CD4-positive, alpha-beta memory T cell (primary cell): ENCODE data around the gene HELZ. TPM values are rescaled to one million over a fixed set of nuclear protein-coding genes. Genes with fewer than 3 reads are reported as not detected.
A peak's percentile ranks its signal among the peaks of the same experiment; 100 is the strongest.
"Not testable (repeated sequence)": the region's sequence is repeated elsewhere in the genome, so short reads cannot be mapped to it uniquely, and the experiment has no call there.

ENCODE experiments used
- CTCF ChIA-PET: fragments of 350-600 bp; sonication (Branson Sonifier 250); formaldehyde crosslinking; loops from one replicate; lab custom pipeline; 2021; ENCODE audit warnings: inconsistent platforms; ENCODE audit not compliant: partially characterized antibody; lab: Charles Lee
- POLR2A ChIA-PET: fragments of 350-600 bp; sonication (Branson Sonifier 250); formaldehyde crosslinking; loops from one replicate; lab custom pipeline; 2021; ENCODE audit not compliant: partially characterized antibody; lab: Charles Lee
- DNase-seq, 5 donors: peaks; one replicate each; pipeline versions ENCODE4 v3.0.0 to v3.0.0-alpha.2; 2020 to 2022; ENCODE audit warnings: mixed read lengths in 1 of 5
- H3K27ac ChIP-seq: one replicate; pipeline ENCODE4 v1.7.0; 2013; ENCODE audit warnings: low read depth, low read length
- H3K27me3 ChIP-seq: 2 replicates; pipeline ENCODE4 v1.7.0; 2013; ENCODE audit warnings: mild to moderate bottlenecking, low read length, moderate library complexity; ENCODE audit not compliant: insufficient read depth
- H3K36me3 ChIP-seq: 2 replicates; pipeline ENCODE4 v1.7.0; 2013; ENCODE audit warnings: mild to moderate bottlenecking, low read length, moderate library complexity; ENCODE audit not compliant: insufficient read depth
- H3K4me1 ChIP-seq: 2 replicates; pipeline ENCODE4 v1.7.0; 2013; ENCODE audit warnings: mild to moderate bottlenecking, low read length, moderate library complexity; ENCODE audit not compliant: insufficient read depth
- H3K4me3 ChIP-seq, 2 donors: one replicate each; pipeline ENCODE4 v1.7.0; 2013; ENCODE audit warnings: low read length in 2 of 2, mild to moderate bottlenecking in 1 of 2
- H3K9me3 ChIP-seq, 2 donors: one replicate each; pipeline ENCODE4 v1.7.0; 2013; ENCODE audit warnings: low read length in 2 of 2, control low read depth in 1 of 2; ENCODE audit not compliant: control insufficient read depth in 1 of 2
- H3K27ac Mint-ChIP-seq, 7 donors: one replicate each; pipeline ENCODE4 v1.8.0; 2020 to 2021; ENCODE audit warnings: mixed read lengths in 7 of 7, mild to moderate bottlenecking in 6 of 7, inconsistent platforms in 3 of 7, moderate library complexity in 3 of 7
- H3K27me3 Mint-ChIP-seq, 2 donors: one replicate each; pipeline ENCODE4 v1.8.0; 2020 to 2021; ENCODE audit warnings: mixed read lengths in 2 of 2
- H3K36me3 Mint-ChIP-seq, 2 donors: one replicate each; pipeline ENCODE4 v1.8.0; 2020 to 2021; ENCODE audit warnings: mixed read lengths in 2 of 2, inconsistent platforms in 1 of 2, mild to moderate bottlenecking in 1 of 2
- H3K4me1 Mint-ChIP-seq, 4 donors: one replicate each; pipeline ENCODE4 v1.8.0; 2020 to 2021; ENCODE audit warnings: mixed read lengths in 4 of 4, mild to moderate bottlenecking in 1 of 4
- H3K4me3 Mint-ChIP-seq, 8 donors: one replicate each; pipeline ENCODE4 v1.8.0; 2020 to 2021; ENCODE audit warnings: mixed read lengths in 8 of 8, mild to moderate bottlenecking in 7 of 8, moderate library complexity in 6 of 8, inconsistent platforms in 3 of 8
- H3K9me3 Mint-ChIP-seq, 8 donors: one replicate each; pipeline ENCODE4 v1.8.0; 2020 to 2021; ENCODE audit warnings: mixed read lengths in 8 of 8, mild to moderate bottlenecking in 5 of 8, inconsistent platforms in 3 of 8, moderate library complexity in 1 of 8
- intact Hi-C: fragments of 100-400 bp; cut with micrococcal nuclease; formaldehyde crosslinking; loops from one replicate; pipeline ENCODE4 v1.15.1; 2023
- polyA plus RNA-seq, 2 donors: library from polyadenylated mRNA; unstranded; fragments of 300-500 nt; fragmentation: Illumina TruSeq; gene quantifications; one replicate each; pipeline ENCODE4 v1.2.3, GENCODE V29; 2021
- total RNA-seq, 2 experiments: library from RNA; stranded (reverse); gene quantifications; one replicate each; pipeline ENCODE4 v1.2.3, GENCODE V29; 2021

HELZ gene
- total and polyA plus RNA-seq, 4 experiments from 2014 or later = 32.0 to 104 (median 86.4) TPM

DNA sequence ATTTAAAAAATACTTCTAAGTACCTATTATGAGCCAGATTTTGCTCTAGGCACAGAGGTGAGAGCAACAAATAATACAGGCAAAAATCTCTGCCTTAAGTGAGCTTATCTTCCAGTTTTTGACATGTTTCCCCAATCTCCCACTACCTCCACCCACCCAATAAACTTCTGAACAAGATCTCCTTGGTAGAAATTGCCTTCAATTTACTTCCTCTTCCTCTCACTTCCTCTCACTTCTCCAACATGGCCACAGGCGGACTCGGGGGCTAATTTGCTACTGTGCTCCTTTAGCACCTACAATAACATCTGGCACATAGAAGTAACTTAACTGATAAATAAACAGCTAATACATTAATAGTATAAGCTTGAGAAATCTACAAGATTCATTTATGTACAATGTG lies 118.0 kb downstream of the HELZ start:
- no peak for DNase-seq
- Mint-ChIP-seq H3K9me3 (no peaks in the 10 kb centered on the region), H3K36me3 (peaks cover 20 to 47% of the 10 kb centered on the region in 2 donors), H3K4me3 (no peak overlapping the region), H3K4me1 (peaks cover 0 to 9% (median 7%) of the 10 kb centered on the region in 4 donors), H3K27ac (peak overlapping the region in 3 of 7 donors; percentile 2 to 57 (median 51)), H3K27me3 (no peaks in the 10 kb centered on the region)
- intact Hi-C loops = no loop called here
- Histone ChIP-seq H3K27me3 (no peaks in the 10 kb centered on the region), H3K4me3 (no peak overlapping the region), H3K9me3 (no peaks in the 10 kb centered on the region), H3K36me3 (peaks cover 14% of the 10 kb centered on the region), H3K27ac (no peak overlapping the region), H3K4me1 (no peaks in the 10 kb centered on the region)
- ChIA-PET POLR2A (interaction anchor here (0.6 kb wide), 1 partner anchor 17 kb away, joined by 4 read pairs; no protein-coding TSS in a partner anchor), CTCF (interaction anchor here (0.8 to 1.2 kb wide), 3 partner anchors 21 to 167 kb away, joined by 3 read pairs; no protein-coding TSS in a partner anchor)

GRCh38 chr17:67126543-67126942 lies 118.5 kb downstream of the HELZ start:
- H3K36me3 Mint-ChIP-seq = peaks cover 21 to 46% of the 10 kb centered on the region in 2 donors
- not testable (repeated sequence) for H3K4me1 ChIP-seq
- CTCF ChIA-PET = interaction anchor here (1.0 to 1.2 kb wide), 2 partner anchors 21 to 168 kb away, joined by 3 read pairs; no protein-coding TSS in a partner anchor

DNA sequence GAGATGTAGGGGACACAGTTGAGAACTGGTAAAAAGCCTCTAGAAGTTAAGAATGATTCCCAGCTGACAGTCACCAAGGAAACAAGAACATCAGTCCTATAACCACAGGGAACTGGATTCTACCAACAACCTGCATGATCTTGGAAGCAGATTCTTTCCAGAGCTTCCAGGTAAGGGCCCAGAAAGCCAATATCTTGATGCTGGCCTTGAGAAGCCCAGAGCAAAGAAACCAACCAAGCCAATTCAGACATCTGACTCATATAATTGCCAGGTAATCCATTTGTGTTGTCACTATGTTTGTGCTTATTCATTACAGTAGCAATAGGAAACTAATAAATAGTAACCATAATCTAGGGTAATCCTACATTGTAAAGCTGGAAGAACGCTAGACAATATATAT lies 119.1 kb downstream of the HELZ start:
- Mint-ChIP-seq H3K27ac (peak overlapping the region in 2 of 7 donors; percentile 14 to 57), H3K4me3 (no peak overlapping the region), H3K36me3 (peaks cover 27 to 49% of the 10 kb centered on the region in 2 donors), H3K9me3 (no peaks in the 10 kb centered on the region), H3K27me3 (no peaks in the 10 kb centered on the region), H3K4me1 (peaks cover 0 to 9% (median 6%) of the 10 kb centered on the region in 4 donors)
- no peaks in the 10 kb centered on the region for H3K9me3 ChIP-seq
- H3K27me3 ChIP-seq = no peaks in the 10 kb centered on the region
- DNase-seq = no peak
- H3K27ac ChIP-seq = no peak overlapping the region
- no peaks in the 10 kb centered on the region for H3K4me1 ChIP-seq
- CTCF ChIA-PET = no interaction called here
- peaks cover 19% of the 10 kb centered on the region for H3K36me3 ChIP-seq
- intact Hi-C loops = no loop called here
- H3K4me3 ChIP-seq = no peak overlapping the region
- POLR2A ChIA-PET = interaction anchor here (0.6 kb wide), 1 partner anchor 23 kb away, joined by 3 read pairs; no protein-coding TSS in a partner anchor

More at GRCh38 chr17:67126543-67126942, 118.5 kb downstream of the HELZ start:
- H3K27me3 ChIP-seq, H3K9me3 ChIP-seq, H3K4me1 Mint-ChIP-seq, H3K27me3 Mint-ChIP-seq, H3K4me3 Mint-ChIP-seq, H3K9me3 Mint-ChIP-seq, H3K27ac ChIP-seq, DNase-seq, intact Hi-C loops, H3K27ac Mint-ChIP-seq, H3K4me3 ChIP-seq: not testable (repeated sequence)
- peaks cover 14% of the 10 kb centered on the region for H3K36me3 ChIP-seq
- POLR2A ChIA-PET = interaction anchor here (0.6 kb wide), 1 partner anchor 22 kb away, joined by 3 read pairs; no protein-coding TSS in a partner anchor

DNA sequence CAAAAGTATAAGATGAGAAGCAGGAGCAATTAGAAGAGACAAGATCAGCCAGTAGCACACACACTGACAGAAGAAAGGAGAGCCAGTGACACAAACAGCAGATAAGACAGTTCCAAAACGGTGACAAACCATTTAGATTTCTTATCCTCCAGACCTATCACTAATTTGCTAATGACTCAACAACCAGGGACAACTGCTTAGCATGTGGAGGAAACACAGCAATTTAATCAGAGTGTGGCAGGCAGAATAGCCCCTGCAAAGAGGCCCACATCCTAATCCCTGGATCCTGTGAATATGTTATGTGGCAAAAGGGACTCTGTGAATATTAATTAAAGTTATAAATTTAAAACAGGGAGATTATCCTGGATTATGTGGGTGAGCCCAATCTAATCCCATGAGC lies 119.6 kb downstream of the HELZ start:
- ChIA-PET POLR2A (no interaction called here), CTCF (no interaction called here)
- H3K4me3 Mint-ChIP-seq = no peak overlapping the region
- peaks cover 0 to 9% (median 6%) of the 10 kb centered on the region in 4 donors for H3K4me1 Mint-ChIP-seq
- intact Hi-C loops = no loop called here
- Histone ChIP-seq H3K9me3 (no peaks in the 10 kb centered on the region), H3K36me3 (peaks cover 23% of the 10 kb centered on the region), H3K4me1 (no peaks in the 10 kb centered on the region), H3K27me3 (no peaks in the 10 kb centered on the region), H3K27ac (no peak overlapping the region), H3K4me3 (no peak overlapping the region)
- peak overlapping the region in 4 of 7 donors; percentile 7 to 70 (median 28) for H3K27ac Mint-ChIP-seq
- no peaks in the 10 kb centered on the region for H3K9me3 Mint-ChIP-seq
- H3K27me3 Mint-ChIP-seq = no peaks in the 10 kb centered on the region
- DNase-seq = no peak
- H3K36me3 Mint-ChIP-seq = peaks cover 32 to 54% of the 10 kb centered on the region in 2 donors

GRCh38 chr17:67124450-67125148 lies 120.4 kb downstream of the HELZ start:
- Mint-ChIP-seq H3K4me1 (peaks cover 0 to 9% (median 6%) of the 10 kb centered on the region in 4 donors), H3K27me3 (no peaks in the 10 kb centered on the region), H3K9me3 (no peaks in the 10 kb centered on the region), H3K4me3 (no peak overlapping the region), H3K27ac (peak overlapping the region in 1 of 7 donors; percentile 13), H3K36me3 (peaks cover 36 to 59% of the 10 kb centered on the region in 2 donors)
- H3K36me3 ChIP-seq = peaks cover 27% of the 10 kb centered on the region
- no peak overlapping the region for H3K4me3 ChIP-seq
- DNase-seq = no peak
- H3K4me1 ChIP-seq = no peaks in the 10 kb centered on the region
- intact Hi-C loops = no loop called here
- no peak overlapping the region for H3K27ac ChIP-seq
- no peaks in the 10 kb centered on the region for H3K9me3 ChIP-seq
- H3K27me3 ChIP-seq = no peaks in the 10 kb centered on the region
- ChIA-PET CTCF (no interaction called here), POLR2A (no interaction called here)

DNA sequence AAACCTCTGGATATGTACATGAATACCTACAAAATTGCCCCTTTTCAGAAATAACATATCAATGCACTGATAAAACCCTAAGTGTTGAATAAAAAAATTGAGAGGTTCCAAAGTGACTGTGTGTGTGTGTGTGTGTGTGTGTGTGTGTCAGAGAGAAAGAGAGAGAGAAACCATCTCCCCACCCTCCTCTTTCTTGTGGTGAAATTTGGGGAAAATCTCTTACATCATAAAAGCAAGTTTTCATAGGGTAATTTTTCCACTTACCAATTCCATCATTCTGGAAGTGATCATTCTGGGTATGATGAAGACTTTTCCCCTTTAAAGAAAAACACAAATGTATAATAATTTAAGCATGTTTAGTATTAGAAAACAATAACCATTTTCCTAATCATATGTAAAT lies 121.3 kb downstream of the HELZ start:
- Mint-ChIP-seq H3K27me3 (no peaks in the 10 kb centered on the region), H3K36me3 (peaks cover 40 to 63% of the 10 kb centered on the region in 2 donors), H3K4me3 (no peak overlapping the region), H3K9me3 (peaks cover 0 to 4% (median 0%) of the 10 kb centered on the region in 8 donors), H3K4me1 (peaks cover 0 to 7% (median 6%) of the 10 kb centered on the region in 4 donors), H3K27ac (peak overlapping the region in 2 of 7 donors; percentile 38 to 46)
- ChIA-PET CTCF (no interaction called here), POLR2A (no interaction called here)
- no peaks in the 10 kb centered on the region for H3K27me3 ChIP-seq
- DNase-seq = no peak
- H3K36me3 ChIP-seq = peaks cover 28% of the 10 kb centered on the region
- H3K4me1 ChIP-seq = no peaks in the 10 kb centered on the region
- intact Hi-C loops = no loop called here
- H3K4me3 ChIP-seq = no peak overlapping the region
- H3K9me3 ChIP-seq = no peaks in the 10 kb centered on the region
- H3K27ac ChIP-seq = no peak overlapping the region

- H3K27ac ChIP-seq = no peak overlapping the region
- H3K4me3 ChIP-seq = no peak overlapping the region
- POLR2A ChIA-PET = no interaction called here
- peaks cover 24% of the 10 kb centered on the region for H3K36me3 ChIP-seq
- H3K4me1 Mint-ChIP-seq = peaks cover 0 to 7% (median 2%) of the 10 kb centered on the region in 4 donors
- no peaks in the 10 kb centered on the region for H3K27me3 Mint-ChIP-seq
- no peaks in the 10 kb centered on the region for H3K4me1 ChIP-seq
- peaks cover 0 to 18% (median 7%) of the 10 kb centered on the region in 8 donors for H3K9me3 Mint-ChIP-seq
- H3K4me3 Mint-ChIP-seq = no peak overlapping the region
- H3K27me3 ChIP-seq = no peaks in the 10 kb centered on the region
- H3K9me3 ChIP-seq = no peaks in the 10 kb centered on the region
- intact Hi-C loops = no loop called here
- CTCF ChIA-PET = interaction anchor here (0.6 kb wide), 1 partner anchor 168 kb away, joined by 3 read pairs; no protein-coding TSS in a partner anchor
- peaks cover 48 to 71% of the 10 kb centered on the region in 2 donors for H3K36me3 Mint-ChIP-seq
- H3K27ac Mint-ChIP-seq = no peak overlapping the region
- DNase-seq = no peak
These were observed 123.6 kb downstream of the HELZ start for GRCh38 chr17:67121316-67121891.
